ENCODE data around the gene ADGRL3. TPM values are rescaled to one million over a fixed set of nuclear protein-coding genes. Genes with fewer than 3 reads are reported as not detected.
"Not testable (repeated sequence)": the region's sequence is repeated elsewhere in the genome, so short reads cannot be mapped to it uniquely, and the experiment has no call there.

ADGRL3 gene
- polyA plus RNA-seq, 1 donor = 31.1 TPM

- DNase-seq = no peak
Observed at GRCh38 chr4:61350932-61351331, 150.8 kb downstream of the ADGRL3 start.

GRCh38 chr4:61356696-61357095 lies 156.6 kb downstream of the ADGRL3 start:
- no peak for DNase-seq

GRCh38 chr4:61359301-61359700 lies 159.2 kb downstream of the ADGRL3 start:
- no peak for DNase-seq

- not testable (repeated sequence) for DNase-seq
Observed at GRCh38 chr4:61372817-61373216, 172.7 kb downstream of the ADGRL3 start.

GRCh38 chr4:61373901-61374440 lies 173.8 kb downstream of the ADGRL3 start:
- DNase-seq = no peak

GRCh38 chr4:61374447-61374891 lies 174.3 kb downstream of the ADGRL3 start:
- no peak for DNase-seq

- no peak for DNase-seq
Observed at GRCh38 chr4:61375301-61375700, 175.2 kb downstream of the ADGRL3 start.

GRCh38 chr4:61376301-61376700 lies 176.2 kb downstream of the ADGRL3 start:
- no peak for DNase-seq

GRCh38 chr4:61379406-61379805 lies 179.3 kb downstream of the ADGRL3 start:
- no peak for DNase-seq

GRCh38 chr4:61380865-61381264 lies 180.7 kb downstream of the ADGRL3 start:
- DNase-seq = no peak

- no peak for DNase-seq
Observed at GRCh38 chr4:61385256-61385655, 185.1 kb downstream of the ADGRL3 start.

GRCh38 chr4:61387372-61387771 lies 187.2 kb downstream of the ADGRL3 start:
- DNase-seq = not testable (repeated sequence)

- DNase-seq = no peak
Observed at GRCh38 chr4:61389640-61390039, 189.5 kb downstream of the ADGRL3 start.

- no peak for DNase-seq
Observed at GRCh38 chr4:61395754-61396153, 195.6 kb downstream of the ADGRL3 start.

GRCh38 chr4:61397174-61397573 lies 197.0 kb downstream of the ADGRL3 start:
- DNase-seq = no peak

- no peak for DNase-seq
Observed at GRCh38 chr4:61400439-61401038, 200.4 kb downstream of the ADGRL3 start.

- no peak for DNase-seq
Observed at GRCh38 chr4:61401771-61402170, 201.6 kb downstream of the ADGRL3 start.

- DNase-seq = no peak
Observed at GRCh38 chr4:61405307-61405706, 205.2 kb downstream of the ADGRL3 start.

GRCh38 chr4:61406677-61407076 lies 206.6 kb downstream of the ADGRL3 start:
- DNase-seq = no peak

GRCh38 chr4:61407642-61408618 lies 207.8 kb downstream of the ADGRL3 start:
- DNase-seq = no peak

GRCh38 chr4:61408861-61409260 lies 208.7 kb downstream of the ADGRL3 start:
- DNase-seq = no peak

- no peak for DNase-seq
Observed at GRCh38 chr4:61411241-61411640, 211.1 kb downstream of the ADGRL3 start.

GRCh38 chr4:61425315-61425714 lies 225.2 kb downstream of the ADGRL3 start:
- no peak for DNase-seq

All from left kidney (tissue), 2 donors.